Keratinocyte (primary cell): ENCODE results near the gene IL17C. TPM values are rescaled to one million over a fixed set of nuclear protein-coding genes. Genes with fewer than 3 reads are reported as not detected.
"Not testable (repeated sequence)": the region's sequence is repeated elsewhere in the genome, so short reads cannot be mapped to it uniquely, and the experiment has no call there.

ENCODE experiments used
- DNase-seq: peaks from one replicate; pipeline ENCODE4 v3.0.0-alpha.2; 2011; ENCODE audit warnings: low read depth, missing footprints, low spot score
- FAIRE-seq: peaks from 2 replicates; lab custom pipeline; 2011; peaks lifted over from hg19 to GRCh38; lab: Jason Lieb, UNC
- H2AFZ ChIP-seq: 2 replicates; pipeline ENCODE4 v1.6.0; 2012; ENCODE audit warnings: low read length, control low read depth, inconsistent platforms; ENCODE audit not compliant: control insufficient read depth
- H3K27ac ChIP-seq: 2 replicates; pipeline ENCODE4 v1.5.1; 2011; ENCODE audit warnings: low read length; ENCODE audit not compliant: control insufficient read depth, insufficient read depth
- H3K27me3 ChIP-seq: 3 replicates; pipeline ENCODE4 v1.6.0; 2011; ENCODE audit warnings: low read length; ENCODE audit not compliant: control insufficient read depth, insufficient read depth; ENCODE audit errors: extremely low read depth
- H3K36me3 ChIP-seq, 2 experiments: 2 replicates in 1 of 2; 3 replicates in 1 of 2; pipeline ENCODE4 v1.5.1; 2011; ENCODE audit warnings: low read length in 2 of 2, mild to moderate bottlenecking in 1 of 2; ENCODE audit not compliant: control insufficient read depth in 2 of 2, insufficient read depth in 2 of 2; ENCODE audit errors: extremely low read depth in 1 of 2
- H3K4me1 ChIP-seq: 3 replicates; pipeline ENCODE4 v1.5.1; 2011; ENCODE audit warnings: low read length; ENCODE audit not compliant: control insufficient read depth, insufficient read depth; ENCODE audit errors: extremely low read depth
- H3K4me2 ChIP-seq: 3 replicates; pipeline ENCODE4 v1.6.0; 2011; ENCODE audit warnings: low read depth, low read length; ENCODE audit not compliant: control insufficient read depth, insufficient read depth; ENCODE audit errors: extremely low read depth
- H3K4me3 ChIP-seq, 3 experiments: fragments of 200-600 bp in 1 of 3; sonication (generic) in 1 of 3; 2 replicates in 2 of 3; 3 replicates in 1 of 3; pipeline ENCODE4 v1.5.1; 2011 to 2016; ENCODE audit warnings: low read length in 3 of 3, mild to moderate bottlenecking in 3 of 3, control low read depth in 2 of 3, inconsistent platforms in 1 of 3, low read depth in 1 of 3, mixed read lengths in 1 of 3, mixed run types in 1 of 3, moderate library complexity in 1 of 3; ENCODE audit not compliant: control insufficient read depth in 2 of 3, insufficient read depth in 2 of 3; ENCODE audit errors: extremely low read depth in 1 of 3
- H3K79me2 ChIP-seq: 2 replicates; pipeline ENCODE4 v1.6.0; 2012; ENCODE audit warnings: low read length; ENCODE audit not compliant: control insufficient read depth, insufficient read depth
- H3K9ac ChIP-seq: 3 replicates; pipeline ENCODE4 v1.6.0; 2011; ENCODE audit warnings: low read length; ENCODE audit not compliant: control insufficient read depth, insufficient read depth; ENCODE audit errors: extremely low read depth
- H3K9me1 ChIP-seq: 3 replicates; pipeline ENCODE4 v1.6.0; 2011; ENCODE audit warnings: low read length; ENCODE audit not compliant: control insufficient read depth, insufficient read depth; ENCODE audit errors: extremely low read depth
- H3K9me3 ChIP-seq: 2 replicates; pipeline ENCODE4 v1.5.1; 2012; ENCODE audit warnings: low read depth, low read length; ENCODE audit not compliant: control insufficient read depth
- H4K20me1 ChIP-seq: 3 replicates; pipeline ENCODE4 v1.6.0; 2011; ENCODE audit warnings: low read length; ENCODE audit not compliant: control insufficient read depth, insufficient read depth; ENCODE audit errors: extremely low read depth
- CTCF ChIP-seq, 3 experiments: IDR thresholded peaks in 1 of 3; conservative IDR thresholded peaks in 1 of 3; optimal IDR thresholded peaks in 1 of 3; 2 replicates in 2 of 3; 3 replicates in 1 of 3; pipeline versions ENCODE3 to v1.5.1; 2011; ENCODE audit warnings: low read length in 3 of 3, mild to moderate bottlenecking in 3 of 3, moderate library complexity in 2 of 3, control low read depth in 1 of 3, inconsistent platforms in 1 of 3; ENCODE audit not compliant: insufficient read depth in 2 of 3; ENCODE audit errors: extremely low read depth in 1 of 3
- EZH2 ChIP-seq: IDR thresholded peaks from one replicate; pipeline ENCODE4 v1.6.1; 2012; ENCODE audit warnings: inconsistent platforms, mild to moderate bottlenecking, low read length, moderate library complexity
- dilution Hi-C: fragments of 300-500 bp; cut with MboI; formaldehyde crosslinking; loops from one replicate; pipeline ENCODE4 v1.7.0; 2020; ENCODE audit warnings: low sequenced_read_pairs; ENCODE audit not compliant: extremely low pct_ligation_motif_present
- polyA plus RNA-seq, 5 experiments: library from polyadenylated mRNA; depleted of rRNA in 3 of 5; stranded (reverse) in 3 of 5; stranded (forward) in 1 of 5; unstranded in 1 of 5; fragments of >200 nt; gene quantifications; 1 replicate in 1 of 5; 2 replicates in 3 of 5; 3 replicates in 1 of 5; pipeline versions ENCODE4 v1.2.1 to v1.2.3, GENCODE V29; 2011 to 2012; ENCODE audit warnings: missing spikeins in 2 of 5, low read depth in 1 of 5, low replicate concordance in 1 of 5

IL17C gene
- polyA plus RNA-seq, 1 donor (not counting 4 experiments of a cell fraction or from before 2014, with no cell fraction given) = not detected

GRCh38 chr16:88608076-88608475, 30.3 kb upstream of the IL17C start:
- no peaks in the 10 kb centered on the region for H3K9me1 ChIP-seq
- H3K36me3 ChIP-seq = peaks cover 19% of the 10 kb centered on the region in 2 experiments
- no peaks in the 10 kb centered on the region for H3K9me3 ChIP-seq
- TF ChIP-seq EZH2 = no peak
- TF ChIP-seq CTCF (optimal IDR thresholded peaks at IDR 0.05 in 1 of 3, IDR thresholded peaks at IDR 0.05 in 1 of 3, conservative IDR thresholded peaks at IDR 0.05 in 1 of 3; ENCODE audit: extremely low read depth in 1 of 3, insufficient read depth in 2 of 3, low read length in 3 of 3) = no peak
- H3K27me3 ChIP-seq = no peaks in the 10 kb centered on the region
- no peak overlapping the region for H3K9ac ChIP-seq
- no peak for FAIRE-seq
- no peaks in the 10 kb centered on the region for H3K4me1 ChIP-seq
- DNase-seq = no peak
- no peak overlapping the region for H3K4me3 ChIP-seq
- H3K4me2 ChIP-seq = no peak overlapping the region
- H2AFZ ChIP-seq = no peak overlapping the region
- no peak overlapping the region for H3K27ac ChIP-seq
- H3K79me2 ChIP-seq = no peaks in the 10 kb centered on the region
- dilution Hi-C loops = no loop called here
- H4K20me1 ChIP-seq = no peaks in the 10 kb centered on the region

GRCh38 chr16:88609426-88609825, 28.9 kb upstream of the IL17C start:
- H3K9me1 ChIP-seq, FAIRE-seq, H3K9me3 ChIP-seq, H2AFZ ChIP-seq, H3K4me3 ChIP-seq, H3K4me2 ChIP-seq, H3K79me2 ChIP-seq, H3K27ac ChIP-seq, H3K9ac ChIP-seq, H3K4me1 ChIP-seq, DNase-seq, dilution Hi-C loops, H3K27me3 ChIP-seq, H4K20me1 ChIP-seq: not testable (repeated sequence)
- peaks cover 22 to 25% of the 10 kb centered on the region in 2 experiments for H3K36me3 ChIP-seq

GRCh38 chr16:88610080-88610479, 28.3 kb upstream of the IL17C start:
- dilution Hi-C loops = no loop called here
- Histone ChIP-seq H3K9me1 (no peaks in the 10 kb centered on the region), H4K20me1 (peaks cover 3% of the 10 kb centered on the region), H3K9ac (no peak overlapping the region), H3K36me3 (peaks cover 20 to 22% of the 10 kb centered on the region in 2 experiments), H3K4me2 (no peak overlapping the region), H3K27ac (no peak overlapping the region), H3K4me3 (no peak overlapping the region), H3K27me3 (no peaks in the 10 kb centered on the region), H3K9me3 (no peaks in the 10 kb centered on the region), H2AFZ (no peak overlapping the region), H3K79me2 (no peaks in the 10 kb centered on the region), H3K4me1 (no peaks in the 10 kb centered on the region)
- no peak for DNase-seq
- no peak for TF ChIP-seq EZH2
- peak in 1 of 3 experiments; percentile 30 for TF ChIP-seq CTCF (optimal IDR thresholded peaks at IDR 0.05 in 1 of 3, IDR thresholded peaks at IDR 0.05 in 1 of 3, conservative IDR thresholded peaks at IDR 0.05 in 1 of 3; ENCODE audit: extremely low read depth in 1 of 3, insufficient read depth in 2 of 3, low read length in 3 of 3)
- FAIRE-seq = no peak
